Endothelial cell of umbilical vein (primary cell): ENCODE measurements around the gene SLAMF6. TPM values are rescaled to one million over a fixed set of nuclear protein-coding genes. Genes with fewer than 3 reads are reported as not detected.

Experiments used
- BruUV-seq: library from RNA; stranded (reverse); fragments of 400-500 nt; replicated peaks from 2 replicates; lab custom pipeline; 2021; lab: Mats Ljungman, UMichigan
- CTCF ChIA-PET: fragments of 300-600, 350-600 bp; sonication (Branson Sonifier 250); formaldehyde crosslinking; loops from one replicate; lab custom pipeline; 2021; ENCODE audit warnings: antibody characterized with exemption, inconsistent platforms; lab: Charles Lee
- POLR2A ChIA-PET: fragments of 300-600, 350-600 bp; sonication (Branson Sonifier 250); formaldehyde crosslinking; loops from one replicate; lab custom pipeline; 2021; ENCODE audit warnings: antibody characterized with exemption, inconsistent platforms; lab: Charles Lee
- DNase-seq: peaks from one replicate; pipeline ENCODE4 v3.0.0-alpha.2; 2011; ENCODE audit warnings: low read depth, low spot score
- FAIRE-seq: peaks from 2 replicates; lab custom pipeline; 2011; peaks lifted over from hg19 to GRCh38; lab: Jason Lieb, UNC
- H2AFZ ChIP-seq: 2 replicates; pipeline ENCODE4 v1.6.0; 2012; ENCODE audit warnings: low read depth, low read length, control low read depth, inconsistent platforms
- H3K27ac ChIP-seq: 2 replicates; pipeline ENCODE4 v1.5.1; 2011; ENCODE audit warnings: low read depth, mild to moderate bottlenecking, control low read depth, low read length, moderate library complexity; ENCODE audit not compliant: insufficient read depth
- H3K27me3 ChIP-seq, 2 experiments: 2 replicates each; pipeline versions ENCODE4 v1.6.0 to v1.6.1; 2011; ENCODE audit warnings: low read length in 2 of 2, mixed read lengths in 1 of 2; ENCODE audit not compliant: control insufficient read depth in 2 of 2, insufficient read depth in 2 of 2
- H3K36me3 ChIP-seq, 2 experiments: 2 replicates in 1 of 2; 3 replicates in 1 of 2; pipeline ENCODE4 v1.5.1; 2011; ENCODE audit warnings: low read length in 2 of 2, mild to moderate bottlenecking in 1 of 2, moderate library complexity in 1 of 2; ENCODE audit not compliant: control insufficient read depth in 2 of 2, insufficient read depth in 2 of 2; ENCODE audit errors: extremely low read depth in 1 of 2
- H3K4me1 ChIP-seq: 3 replicates; pipeline ENCODE4 v1.5.1; 2011; ENCODE audit warnings: mild to moderate bottlenecking, low read length; ENCODE audit not compliant: control insufficient read depth, insufficient read depth; ENCODE audit errors: extremely low read depth
- H3K4me2 ChIP-seq: 2 replicates; pipeline ENCODE4 v1.6.1; 2011; ENCODE audit warnings: low read length, control low read depth, mixed read lengths; ENCODE audit not compliant: insufficient read depth
- H3K4me3 ChIP-seq, 3 experiments: fragments of 200-600 bp in 1 of 3; sonication (generic), shearing (Covaris generic) in 1 of 3; replicated peaks in 1 of 3; 2 replicates each; pipeline ENCODE4 v1.5.1; 2011 to 2016; ENCODE audit warnings: control low read depth in 3 of 3, low read length in 3 of 3, mild to moderate bottlenecking in 2 of 3, inconsistent platforms in 1 of 3, low read depth in 1 of 3, moderate library complexity in 1 of 3; ENCODE audit not compliant: insufficient read depth in 1 of 3
- H3K79me2 ChIP-seq: 2 replicates; pipeline ENCODE4 v1.6.0; 2012; ENCODE audit warnings: low read length, inconsistent platforms; ENCODE audit not compliant: control insufficient read depth, insufficient read depth
- H3K9ac ChIP-seq: replicated peaks from 2 replicates; pipeline ENCODE3; 2011; ENCODE audit warnings: low read length, control low read depth; ENCODE audit not compliant: insufficient read depth; ENCODE audit errors: extremely low read depth
- H3K9me1 ChIP-seq: replicated peaks from 3 replicates; pipeline ENCODE4 v1.6.0; 2011; ENCODE audit warnings: mild to moderate bottlenecking, low read length; ENCODE audit not compliant: control insufficient read depth, insufficient read depth; ENCODE audit errors: extremely low read depth
- H3K9me3 ChIP-seq: replicated peaks from 2 replicates; pipeline ENCODE4 v1.5.1; 2012; ENCODE audit warnings: low read length, inconsistent platforms; ENCODE audit not compliant: control insufficient read depth, insufficient read depth
- H4K20me1 ChIP-seq: replicated peaks from 2 replicates; pipeline ENCODE3; 2011; ENCODE audit warnings: mild to moderate bottlenecking, low read length; ENCODE audit not compliant: control insufficient read depth, insufficient read depth; ENCODE audit errors: extremely low read depth
- CTCF ChIP-seq, 2 donors: IDR thresholded peaks; 1 replicate in 1 of 2; 2 replicates in 1 of 2; pipeline ENCODE4 v1.5.1; 2011; ENCODE audit warnings: low read length in 2 of 2, mild to moderate bottlenecking in 2 of 2, moderate library complexity in 2 of 2, control low read depth in 1 of 2, inconsistent platforms in 1 of 2, low read depth in 1 of 2; ENCODE audit not compliant: insufficient read depth in 1 of 2; ENCODE audit errors: extremely low read depth in 1 of 2
- EZH2 ChIP-seq: IDR thresholded peaks from 2 replicates; pipeline ENCODE4 v1.6.1; 2012; ENCODE audit warnings: borderline replicate concordance, low read depth, mild to moderate bottlenecking, moderate library complexity, low read length, inconsistent platforms; ENCODE audit not compliant: severe bottlenecking
- FOS ChIP-seq: IDR thresholded peaks from 2 replicates; pipeline ENCODE4 v1.6.1; 2011; ENCODE audit warnings: mild to moderate bottlenecking, low read length, moderate library complexity, borderline replicate concordance; ENCODE audit not compliant: insufficient read depth
- GATA2 ChIP-seq: IDR thresholded peaks from 2 replicates; pipeline ENCODE4 v1.7.0; 2011; ENCODE audit warnings: low read depth, mild to moderate bottlenecking, moderate library complexity, mixed read lengths, low read length; ENCODE audit not compliant: insufficient read length, insufficient read depth
- JUN ChIP-seq: IDR thresholded peaks from 2 replicates; pipeline ENCODE4 v1.6.1; 2011; ENCODE audit warnings: borderline replicate concordance, low read depth; ENCODE audit not compliant: insufficient read length, insufficient read depth
- MAX ChIP-seq: IDR thresholded peaks from 2 replicates; pipeline ENCODE4 v1.6.1; 2011; ENCODE audit not compliant: insufficient read depth, insufficient read length
- MYC ChIP-seq: IDR thresholded peaks from one replicate; pipeline ENCODE4 v1.6.1; 2011; ENCODE audit warnings: mild to moderate bottlenecking, low read depth, low read length
- POLR2A ChIP-seq: IDR thresholded peaks from 2 replicates; pipeline ENCODE4 v1.6.1; 2012; ENCODE audit warnings: low read depth, mild to moderate bottlenecking, control low read depth, low read length
- POLR2AphosphoS5 ChIP-seq: IDR thresholded peaks from 2 replicates; pipeline ENCODE4 v1.6.1; 2012; ENCODE audit warnings: low read depth, mild to moderate bottlenecking, control low read depth, low read length, moderate library complexity; ENCODE audit not compliant: insufficient read depth
- dilution Hi-C: fragments of 300-500 bp; cut with MboI; formaldehyde crosslinking; loops from one replicate; pipeline ENCODE4 v1.15.0; 2019; ENCODE audit warnings: low sequenced_read_pairs; ENCODE audit not compliant: extremely low pct_ligation_motif_present
- intact Hi-C: fragments of 100-400 bp; cut with micrococcal nuclease; formaldehyde crosslinking; loops from one replicate; pipeline ENCODE4 v1.10.0; 2022
- polyA plus RNA-seq, 4 experiments: library from polyadenylated mRNA; depleted of rRNA in 3 of 4; stranded (reverse) in 3 of 4; unstranded in 1 of 4; fragments of >200 nt; gene quantifications; 2 replicates each; pipeline versions ENCODE4 v1.2.1 to v1.2.3, GENCODE V29; 2011 to 2012; ENCODE audit warnings: missing spikeins in 1 of 4
- total RNA-seq: library from RNA; stranded (reverse); gene quantifications from 2 replicates; pipeline ENCODE4 v1.2.3, GENCODE V29; 2021

SLAMF6 gene
- total and polyA plus RNA-seq, 2 donors (not counting 3 experiments of a cell fraction or from before 2014, with no cell fraction given) = not detected

GRCh38 chr1:160553778-160554177 is 30.7 kb upstream of the SLAMF6 start:
- dilution Hi-C loops (no loop called here), intact Hi-C loops (no loop called here)
- Histone ChIP-seq H3K27ac (no peak overlapping the region), H2AFZ (no peak overlapping the region), H3K9ac (no peak overlapping the region), H3K9me1 (no peaks in the 10 kb centered on the region), H3K4me3 (no peak overlapping the region), H3K36me3 (no peaks in the 10 kb centered on the region), H3K79me2 (no peaks in the 10 kb centered on the region), H3K9me3 (no peaks in the 10 kb centered on the region), H3K4me2 (no peak overlapping the region), H3K27me3 (peaks cover 0 to under 1% of the 10 kb centered on the region in 2 experiments), H4K20me1 (no peaks in the 10 kb centered on the region), H3K4me1 (no peaks in the 10 kb centered on the region)
- ChIA-PET POLR2A (no interaction called here), CTCF (interaction anchor here (0.8 kb wide), 1 partner anchor 26 kb away, joined by 3 read pairs; no protein-coding TSS in a partner anchor)
- DNase-seq (no peak), FAIRE-seq (no peak)
- TF ChIP-seq FOS (no peak), EZH2 (no peak), MAX (no peak), JUN (no peak), POLR2A (no peak), MYC (no peak), GATA2 (no peak), POLR2AphosphoS5 (no peak), CTCF (IDR thresholded peaks at IDR 0.05; ENCODE audit: extremely low read depth in 1 of 2, insufficient read depth in 1 of 2, low read depth in 1 of 2, low read length in 2 of 2) (no peak)
- no TSS peak for BruUV-seq
